CD4-positive, CD25-positive, alpha-beta regulatory T cell (primary cell): ENCODE measurements around the gene NFASC. TPM values are rescaled to one million over a fixed set of nuclear protein-coding genes. Genes with fewer than 3 reads are reported as not detected.
A peak's percentile ranks its signal among the peaks of the same experiment; 100 is the strongest.

Experiments used
- ATAC-seq, 2 donors: fragments of 150-1000 bp; cut with Tn5 transposase; one replicate each; pipeline ENCODE4 v1.10.0; 2021; ENCODE audit warnings: low read depth in 2 of 2, moderate number of reproducible peaks in 2 of 2, moderate library complexity in 1 of 2
- DNase-seq, 3 donors: peaks; one replicate each; pipeline versions ENCODE4 v3.0.0 to v3.0.0-alpha.2; 2012 to 2022; ENCODE audit warnings: mixed read lengths in 1 of 3
- H3K27ac ChIP-seq: one replicate; pipeline ENCODE4 v1.7.0; 2013; ENCODE audit warnings: mild to moderate bottlenecking, low read length; ENCODE audit not compliant: insufficient read depth, poor library complexity, severe bottlenecking
- H3K27me3 ChIP-seq: one replicate; pipeline ENCODE4 v1.7.0; 2013; ENCODE audit warnings: low read length; ENCODE audit not compliant: control insufficient read depth, insufficient read depth
- H3K36me3 ChIP-seq: one replicate; pipeline ENCODE4 v1.7.0; 2013; ENCODE audit warnings: mild to moderate bottlenecking, low read length, moderate library complexity; ENCODE audit not compliant: control insufficient read depth, insufficient read depth
- H3K4me1 ChIP-seq: 2 replicates; pipeline ENCODE4 v1.7.0; 2013; ENCODE audit warnings: mild to moderate bottlenecking, low read length; ENCODE audit not compliant: insufficient read depth, control insufficient read depth, poor library complexity, severe bottlenecking
- H3K4me3 ChIP-seq: one replicate; pipeline ENCODE4 v1.7.0; 2013; ENCODE audit warnings: low read depth, mild to moderate bottlenecking, low read length, moderate library complexity
- H3K9me3 ChIP-seq, 2 experiments: 1 replicate in 1 of 2; 2 replicates in 1 of 2; pipeline ENCODE4 v1.7.0; 2013; ENCODE audit warnings: low read length in 2 of 2, mild to moderate bottlenecking in 1 of 2, moderate library complexity in 1 of 2; ENCODE audit not compliant: control insufficient read depth in 2 of 2
- H3K27ac Mint-ChIP-seq, 3 donors: one replicate each; pipeline ENCODE4 v1.8.0; 2020 to 2022; ENCODE audit warnings: mild to moderate bottlenecking in 3 of 3, mixed read lengths in 3 of 3, moderate library complexity in 2 of 3
- H3K27me3 Mint-ChIP-seq: one replicate; pipeline ENCODE4 v1.8.0; 2022; ENCODE audit warnings: mild to moderate bottlenecking, mixed read lengths
- H3K36me3 Mint-ChIP-seq: one replicate; pipeline ENCODE4 v1.8.0; 2020; ENCODE audit warnings: mixed read lengths
- H3K4me1 Mint-ChIP-seq, 4 donors: one replicate each; pipeline ENCODE4 v1.8.0; 2020 to 2022; ENCODE audit warnings: mixed read lengths in 4 of 4, mild to moderate bottlenecking in 1 of 4
- H3K4me3 Mint-ChIP-seq, 4 donors: one replicate each; pipeline ENCODE4 v1.8.0; 2020 to 2022; ENCODE audit warnings: mild to moderate bottlenecking in 4 of 4, mixed read lengths in 4 of 4, moderate library complexity in 3 of 4
- H3K9me3 Mint-ChIP-seq, 7 donors: one replicate each; pipeline ENCODE4 v1.8.0; 2020 to 2022; ENCODE audit warnings: mixed read lengths in 7 of 7, mild to moderate bottlenecking in 3 of 7, moderate library complexity in 2 of 7
- polyA plus RNA-seq, 4 donors: library from polyadenylated mRNA; unstranded; fragments of 300-500 nt; fragmentation: Illumina TruSeq; gene quantifications; one replicate each; pipeline ENCODE4 v1.2.3, GENCODE V29; 2021
- total RNA-seq: library from RNA; stranded (reverse); gene quantifications from one replicate; pipeline ENCODE4 v1.2.3, GENCODE V29; 2022

NFASC gene
- total and polyA plus RNA-seq, 5 donors from 2014 or later = not detected

DNA sequence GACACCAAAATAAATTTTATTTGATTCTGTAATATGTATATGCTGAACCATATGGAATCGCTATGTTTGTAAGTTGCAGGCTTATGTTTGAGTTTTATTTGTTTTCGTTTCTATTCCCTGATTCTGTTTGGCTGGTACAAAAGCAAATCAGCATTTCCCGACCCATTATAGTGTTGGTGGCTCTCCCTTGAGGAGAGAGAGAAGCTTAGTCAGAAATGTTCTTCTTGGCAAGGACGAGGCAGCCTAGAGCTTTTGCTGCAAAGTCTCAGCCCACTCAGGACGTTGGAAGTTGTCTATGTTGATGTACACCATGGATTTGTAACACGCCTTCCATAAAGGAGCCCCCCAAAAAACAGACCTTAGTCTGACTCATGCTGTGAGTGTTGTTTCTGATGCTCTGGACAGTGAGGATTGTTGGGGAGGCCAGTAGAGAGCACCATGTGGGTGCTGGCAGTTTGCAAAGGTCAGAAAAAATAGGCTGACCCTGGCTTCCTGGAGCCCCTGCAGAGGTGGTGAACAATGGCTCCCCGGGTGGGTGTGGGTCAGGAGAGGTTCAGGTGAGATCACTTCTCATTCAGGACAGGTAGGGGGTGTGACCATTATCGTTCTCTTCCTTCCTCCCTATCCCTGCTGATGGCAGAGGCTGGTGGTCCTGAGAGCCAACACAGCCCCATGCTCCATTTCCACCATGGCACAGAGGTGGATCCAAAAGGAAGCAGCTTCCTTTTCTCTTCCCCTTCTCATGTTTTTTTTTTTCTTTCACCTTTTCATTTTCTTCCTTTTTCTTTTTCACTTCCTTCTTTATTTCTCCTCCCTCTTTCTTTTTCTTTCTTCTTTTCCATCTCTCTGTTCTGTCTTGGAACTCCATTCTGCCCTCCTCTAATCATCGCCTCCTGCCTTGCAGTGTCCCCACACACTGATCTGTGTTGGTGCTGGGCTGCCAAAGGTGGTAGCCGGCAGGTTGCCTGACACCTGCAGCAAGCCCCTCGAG, 88.0 kb downstream of the NFASC start:
- peaks cover 28% of the 10 kb centered on the region for H3K27me3 Mint-ChIP-seq
- no peaks in the 10 kb centered on the region for H3K36me3 Mint-ChIP-seq
- no peak for DNase-seq

GRCh38 chr1:204959374-204959773, 88.7 kb downstream of the NFASC start:
- no peak overlapping the region for H3K4me3 Mint-ChIP-seq
- H3K9me3 Mint-ChIP-seq = peaks cover 0 to 2% (median 0%) of the 10 kb centered on the region in 7 donors
- Histone ChIP-seq H3K36me3 (no peaks in the 10 kb centered on the region), H3K27me3 (peaks cover 2% of the 10 kb centered on the region), H3K4me3 (no peak overlapping the region), H3K27ac (no peak overlapping the region), H3K4me1 (no peaks in the 10 kb centered on the region), H3K9me3 (no peaks in the 10 kb centered on the region)
- no peaks in the 10 kb centered on the region for H3K36me3 Mint-ChIP-seq
- peaks cover 29% of the 10 kb centered on the region for H3K27me3 Mint-ChIP-seq
- no peaks in the 10 kb centered on the region for H3K4me1 Mint-ChIP-seq
- no peak for DNase-seq
- no peak overlapping the region for H3K27ac Mint-ChIP-seq
- no peak for ATAC-seq

More for the DNA sequence above, 88.0 kb downstream of the NFASC start:
- no peak for ATAC-seq
- Histone ChIP-seq H3K27me3 (peaks cover 2% of the 10 kb centered on the region), H3K27ac (no peak overlapping the region), H3K4me1 (no peaks in the 10 kb centered on the region), H3K4me3 (no peak overlapping the region), H3K9me3 (no peaks in the 10 kb centered on the region), H3K36me3 (no peaks in the 10 kb centered on the region)
- H3K27ac Mint-ChIP-seq = no peak overlapping the region
- no peak overlapping the region for H3K4me3 Mint-ChIP-seq
- peaks cover 0 to 2% (median 0%) of the 10 kb centered on the region in 7 donors for H3K9me3 Mint-ChIP-seq
- no peaks in the 10 kb centered on the region for H3K4me1 Mint-ChIP-seq

- Mint-ChIP-seq H3K27ac (no peak overlapping the region), H3K4me3 (no peak overlapping the region), H3K36me3 (no peaks in the 10 kb centered on the region), H3K9me3 (peaks cover 0 to 2% (median 0%) of the 10 kb centered on the region in 7 donors), H3K27me3 (peaks cover 29% of the 10 kb centered on the region), H3K4me1 (no peaks in the 10 kb centered on the region)
- Histone ChIP-seq H3K36me3 (no peaks in the 10 kb centered on the region), H3K4me3 (no peak overlapping the region), H3K9me3 (no peaks in the 10 kb centered on the region), H3K27me3 (peaks cover 2% of the 10 kb centered on the region), H3K4me1 (no peaks in the 10 kb centered on the region), H3K27ac (no peak overlapping the region)
- ATAC-seq = no peak
- DNase-seq = no peak
Observed at GRCh38 chr1:204959836-204960235, 89.2 kb downstream of the NFASC start.

DNA sequence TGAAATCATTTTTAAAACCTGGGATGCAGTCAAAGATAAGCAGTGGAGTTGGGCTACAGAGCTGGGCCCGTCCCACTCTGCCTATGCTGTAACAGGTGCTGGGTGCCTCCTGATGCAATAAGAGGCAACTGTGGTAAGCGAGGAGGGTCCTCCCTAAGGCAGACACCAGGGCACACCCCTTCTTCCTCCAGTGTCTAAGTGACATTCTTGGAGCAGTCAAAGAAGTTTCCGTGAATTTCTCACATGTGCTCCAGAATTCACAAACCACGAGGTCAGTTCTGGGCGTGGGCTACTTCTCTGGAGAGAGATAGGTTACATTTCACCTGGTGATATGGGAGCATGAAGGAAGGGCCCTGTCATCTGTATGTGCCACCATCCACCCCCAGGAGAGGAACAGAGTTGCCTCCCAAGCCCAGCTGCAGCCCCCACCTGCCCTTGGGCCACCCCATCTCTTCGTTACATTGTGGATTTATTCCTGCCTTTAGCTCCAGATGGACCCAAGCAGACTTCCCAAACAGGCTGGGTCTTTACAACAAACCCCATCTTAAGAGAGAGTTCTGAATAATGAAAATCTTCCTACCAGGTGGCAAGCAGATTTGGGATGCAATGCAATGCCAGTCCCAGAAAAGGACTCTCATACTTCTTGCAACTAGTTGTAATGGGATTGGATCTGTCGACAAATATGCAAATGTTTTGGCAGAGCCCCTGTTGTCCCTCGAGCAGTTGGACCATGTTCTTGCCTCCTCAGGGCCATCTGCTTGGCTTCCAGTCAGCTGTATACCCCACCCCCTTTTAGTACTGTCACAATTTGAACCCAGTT, 89.9 kb downstream of the NFASC start:
- H3K4me3 Mint-ChIP-seq = no peak overlapping the region
- ATAC-seq = no peak
- H3K36me3 Mint-ChIP-seq = no peaks in the 10 kb centered on the region
- H3K4me1 Mint-ChIP-seq = no peaks in the 10 kb centered on the region
- Histone ChIP-seq H3K27ac (no peak overlapping the region), H3K4me3 (no peak overlapping the region), H3K27me3 (peaks cover 2% of the 10 kb centered on the region), H3K4me1 (no peaks in the 10 kb centered on the region), H3K9me3 (no peaks in the 10 kb centered on the region), H3K36me3 (no peaks in the 10 kb centered on the region)
- peaks cover 29% of the 10 kb centered on the region for H3K27me3 Mint-ChIP-seq
- no peak overlapping the region for H3K27ac Mint-ChIP-seq
- H3K9me3 Mint-ChIP-seq = peaks cover 0 to 2% (median 0%) of the 10 kb centered on the region in 7 donors
- no peak for DNase-seq

DNA sequence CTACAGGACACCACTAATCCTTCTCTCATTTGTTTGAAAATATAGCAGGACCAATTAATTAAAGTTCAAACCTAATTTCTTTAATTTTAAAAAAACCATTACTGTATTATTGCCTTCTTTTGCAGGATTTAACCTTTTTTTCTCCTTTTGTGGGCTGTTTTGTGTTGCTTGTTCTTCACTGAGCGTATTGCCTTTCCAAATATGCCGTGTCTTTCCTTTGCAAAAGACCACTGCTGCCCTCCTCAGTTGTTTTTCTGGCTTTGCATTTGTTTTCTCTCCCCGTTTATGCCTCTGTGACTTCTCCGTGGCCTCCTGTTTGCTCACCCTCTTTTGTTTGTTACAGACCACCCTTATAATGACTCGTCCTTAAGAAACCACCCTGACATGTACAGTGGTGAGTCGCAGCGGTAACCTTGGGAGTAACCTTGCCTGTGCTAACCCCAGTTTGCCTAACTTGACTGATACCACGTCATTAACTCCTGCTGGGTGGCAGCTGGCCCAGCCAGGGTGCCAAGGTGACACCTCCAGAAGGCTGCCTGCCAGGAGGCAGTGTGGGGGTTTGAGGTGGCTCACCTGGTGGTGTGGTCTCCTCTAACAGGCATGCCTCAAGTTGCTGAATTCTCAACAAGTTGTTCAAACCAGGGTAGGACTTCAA, 91.2 kb downstream of the NFASC start:
- Histone ChIP-seq H3K27me3 (peaks cover 2% of the 10 kb centered on the region), H3K4me3 (no peak overlapping the region), H3K4me1 (no peaks in the 10 kb centered on the region), H3K9me3 (no peaks in the 10 kb centered on the region), H3K36me3 (no peaks in the 10 kb centered on the region), H3K27ac (no peak overlapping the region)
- Mint-ChIP-seq H3K4me1 (no peaks in the 10 kb centered on the region), H3K36me3 (no peaks in the 10 kb centered on the region), H3K27ac (no peak overlapping the region), H3K4me3 (no peak overlapping the region), H3K27me3 (peaks cover 37% of the 10 kb centered on the region), H3K9me3 (peaks cover 0 to 2% (median 0%) of the 10 kb centered on the region in 7 donors)
- DNase-seq (no peak), ATAC-seq (no peak)

- no peak overlapping the region for H3K27ac Mint-ChIP-seq
- H3K27me3 Mint-ChIP-seq = peaks cover 34% of the 10 kb centered on the region
- Histone ChIP-seq H3K36me3 (no peaks in the 10 kb centered on the region), H3K27me3 (peaks cover 2% of the 10 kb centered on the region), H3K4me1 (no peaks in the 10 kb centered on the region), H3K4me3 (no peak overlapping the region), H3K9me3 (no peaks in the 10 kb centered on the region), H3K27ac (no peak overlapping the region)
- H3K9me3 Mint-ChIP-seq = peaks cover 0 to 2% (median 0%) of the 10 kb centered on the region in 7 donors
- DNase-seq (no peak), ATAC-seq (peak in 1 of 2 donors; percentile 14)
- H3K4me1 Mint-ChIP-seq = no peaks in the 10 kb centered on the region
- no peak overlapping the region for H3K4me3 Mint-ChIP-seq
- no peaks in the 10 kb centered on the region for H3K36me3 Mint-ChIP-seq
Observed at GRCh38 chr1:204962742-204963632, 92.3 kb downstream of the NFASC start.

- no peaks in the 10 kb centered on the region for H3K36me3 Mint-ChIP-seq
- ATAC-seq (no peak), DNase-seq (no peak)
- Histone ChIP-seq H3K36me3 (no peaks in the 10 kb centered on the region), H3K27ac (no peak overlapping the region), H3K27me3 (peaks cover 2% of the 10 kb centered on the region), H3K4me1 (no peaks in the 10 kb centered on the region), H3K9me3 (no peaks in the 10 kb centered on the region), H3K4me3 (no peak overlapping the region)
- no peak overlapping the region for H3K4me3 Mint-ChIP-seq
- no peaks in the 10 kb centered on the region for H3K4me1 Mint-ChIP-seq
- H3K27ac Mint-ChIP-seq = no peak overlapping the region
- no peaks in the 10 kb centered on the region for H3K9me3 Mint-ChIP-seq
- peaks cover 24% of the 10 kb centered on the region for H3K27me3 Mint-ChIP-seq
Observed at GRCh38 chr1:204967451-204967850, 96.8 kb downstream of the NFASC start.
